ENCODE measurements around the gene MYL10. TPM values are rescaled to one million over a fixed set of nuclear protein-coding genes. Genes with fewer than 3 reads are reported as not detected.

The MYL10 gene
- total and polyA plus RNA-seq, 2 of the 8 experiments (the other 6 are each of a cell fraction or from before 2014, with no cell fraction given): 0.18 TPM; not detected in 1

DNA sequence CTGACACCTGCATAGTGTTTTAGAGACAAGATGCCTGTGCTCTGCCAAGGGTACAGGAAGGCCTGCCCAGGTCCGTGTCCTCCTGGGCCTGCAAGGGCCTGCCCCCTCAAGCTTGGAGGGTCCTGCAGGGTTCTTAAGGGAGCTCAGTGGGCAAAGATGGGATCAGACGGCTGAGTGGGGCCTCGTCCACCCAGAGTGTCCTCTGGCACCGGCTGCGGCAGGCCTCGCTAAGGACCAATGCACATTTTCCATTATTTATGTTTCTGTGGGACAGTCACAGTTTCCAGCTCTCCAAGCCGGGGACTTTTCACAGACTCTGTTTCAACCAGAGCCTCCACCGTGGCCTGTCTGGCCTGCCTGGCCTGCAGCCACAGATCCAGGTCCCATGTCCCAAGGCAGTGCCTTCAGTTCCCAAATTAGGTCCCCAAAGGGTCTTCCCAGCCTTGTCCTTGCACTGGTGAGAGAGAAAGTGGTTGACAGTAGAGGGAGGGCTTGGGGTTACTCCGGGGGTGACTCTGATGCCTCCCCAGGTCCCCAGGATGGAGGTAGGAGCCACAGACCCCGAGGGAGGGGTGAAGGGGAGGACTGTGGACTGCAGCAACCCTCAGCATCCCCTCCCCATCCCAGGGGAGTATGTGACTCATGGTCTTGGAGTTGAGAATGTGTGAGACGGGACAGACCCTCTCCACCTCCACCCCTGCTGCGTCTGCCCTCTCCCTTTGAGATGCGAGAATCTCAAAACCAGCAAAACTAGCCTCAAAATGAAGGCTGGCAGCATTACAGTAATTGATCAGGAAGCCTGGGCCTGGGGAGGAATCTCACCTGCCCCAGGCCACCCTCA, 14.8 kb downstream of the MYL10 start:
- H3K23me2 ChIP-seq (ENCODE audit: low read depth, low read length): no peaks in the 10 kb centered on the region
- H2BK120ac ChIP-seq (replicated peaks; ENCODE audit: low read depth, low read length): no peak overlapping the region
- ChIA-PET CTCF (ENCODE audit: partially characterized antibody) (interaction anchor here (0.6 to 6.3 kb wide), 13 partner anchors 10 to 798 kb away, joined by 3 to 50 read pairs (median 3); no protein-coding TSS in a partner anchor), POLR2A (ENCODE audit: partially characterized antibody) (interaction anchor here (1.6 kb wide), 1 partner anchor 12 kb away, joined by 6 read pairs; no protein-coding TSS in a partner anchor)
- no peaks in the 10 kb centered on the region for H3K27me3 ChIP-seq (replicated peaks in 1 of 4; ENCODE audit: control insufficient read depth in 3 of 4, extremely low read depth in 1 of 4, insufficient read depth in 3 of 4, low read length in 3 of 4)
- peaks cover 4 to 21% (median 14%) of the 10 kb centered on the region in 4 experiments; a peak in 6 of 7 replicates for H3K4me1 ChIP-seq (replicated peaks in 1 of 4; ENCODE audit: control insufficient read depth in 3 of 4, insufficient read depth in 4 of 4, low read length in 3 of 4)
- no peak overlapping the region for H4K5ac ChIP-seq (ENCODE audit: insufficient read length, low read depth, low read length)
- peak overlapping the region; percentile 72; the same call in 1 of the 2 replicates for H2BK12ac ChIP-seq (ENCODE audit: low read depth, low read length)
- 87% methylated on average over 13 of the region's 13 CpGs; no CpG with 5 or more reads in 1 of the 2 experiments for WGBS, 2 experiments (ENCODE audit: extremely low coverage in 1 of 2, insufficient coverage in 1 of 2, insufficient read length in 1 of 2, insufficient replicate concordance in 2 of 2, low coverage in 1 of 2, low lambda C conversion rate in 2 of 2, missing lambda C conversion rate in 1 of 2)
- H3K9me3 ChIP-seq (ENCODE audit: insufficient read depth in 2 of 2, low read depth in 1 of 2, low read length in 1 of 2): no peaks in the 10 kb centered on the region
- peak overlapping the region; percentile 68; the same call in 1 of the 2 replicates for H3K18ac ChIP-seq (ENCODE audit: extremely low read depth, low read length)
- peak overlapping the region; percentile 35 for H2BK5ac ChIP-seq (ENCODE audit: low read depth, low read length)
- peak overlapping the region; percentile 52 for H4K91ac ChIP-seq (replicated peaks; ENCODE audit: insufficient read length, low read length)
- no peak overlapping the region; a peak in 1 of 7 replicates for H3K9ac ChIP-seq (replicated peaks in 1 of 4; ENCODE audit: extremely low read depth in 1 of 4, low read depth in 3 of 4, low read length in 3 of 4)
- H3K36me3 ChIP-seq (ENCODE audit: control insufficient read depth in 2 of 4, insufficient read depth in 4 of 4, low read length in 3 of 4): no peaks in the 10 kb centered on the region
- no peaks in the 10 kb centered on the region for H3K79me2 ChIP-seq (ENCODE audit: control insufficient read depth in 1 of 2, insufficient read depth in 2 of 2, low read length in 2 of 2)
- no peak overlapping the region; the same call in 1 of the 2 replicates for H4K8ac ChIP-seq (ENCODE audit: extremely low read depth, insufficient read depth, low read length)
- no peak overlapping the region for H3K56ac ChIP-seq (replicated peaks; ENCODE audit: insufficient read length, low read depth, low read length)
- no peak overlapping the region for H3K4me3 ChIP-seq (ENCODE audit: extremely low read depth in 1 of 4, insufficient read depth in 2 of 4, low read depth in 3 of 4, low read length in 4 of 4)
- H2AK5ac ChIP-seq (ENCODE audit: low read depth, low read length): no peak overlapping the region
- TF ChIP-seq TEAD4 (IDR thresholded peaks at IDR 0.05; ENCODE audit: low read depth, low read length): peak; percentile 31; the same call in 1 of the 2 replicates
- TF ChIP-seq, protein P1, sequence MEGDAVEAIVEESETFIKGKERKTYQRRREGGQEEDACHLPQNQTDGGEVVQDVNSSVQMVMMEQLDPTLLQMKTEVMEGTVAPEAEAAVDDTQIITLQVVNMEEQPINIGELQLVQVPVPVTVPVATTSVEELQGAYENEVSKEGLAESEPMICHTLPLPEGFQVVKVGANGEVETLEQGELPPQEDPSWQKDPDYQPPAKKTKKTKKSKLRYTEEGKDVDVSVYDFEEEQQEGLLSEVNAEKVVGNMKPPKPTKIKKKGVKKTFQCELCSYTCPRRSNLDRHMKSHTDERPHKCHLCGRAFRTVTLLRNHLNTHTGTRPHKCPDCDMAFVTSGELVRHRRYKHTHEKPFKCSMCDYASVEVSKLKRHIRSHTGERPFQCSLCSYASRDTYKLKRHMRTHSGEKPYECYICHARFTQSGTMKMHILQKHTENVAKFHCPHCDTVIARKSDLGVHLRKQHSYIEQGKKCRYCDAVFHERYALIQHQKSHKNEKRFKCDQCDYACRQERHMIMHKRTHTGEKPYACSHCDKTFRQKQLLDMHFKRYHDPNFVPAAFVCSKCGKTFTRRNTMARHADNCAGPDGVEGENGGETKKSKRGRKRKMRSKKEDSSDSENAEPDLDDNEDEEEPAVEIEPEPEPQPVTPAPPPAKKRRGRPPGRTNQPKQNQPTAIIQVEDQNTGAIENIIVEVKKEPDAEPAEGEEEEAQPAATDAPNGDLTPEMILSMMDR (IDR thresholded peaks at IDR 0.05; ENCODE audit: control extremely low read depth in 1 of 3, insufficient read depth in 1 of 3, low read depth in 1 of 3, low read length in 3 of 3): no peak
- 0 out of 2 replicates have a peak overlapping the region, but pooled peaks have one; percentile 77 for H2BK20ac ChIP-seq (ENCODE audit: low read length)
- DNase-seq (ENCODE audit: low read depth in 1 of 2, low spot score in 2 of 2): no peak
- H3K4ac ChIP-seq (replicated peaks; ENCODE audit: insufficient read length, low read depth, low read length): peak overlapping the region; percentile 80
- H2BK15ac ChIP-seq (ENCODE audit: low read length): no peak overlapping the region
- H3K4me2 ChIP-seq (ENCODE audit: insufficient read depth in 1 of 2, low read depth in 2 of 2, low read length in 2 of 2): 0 out of 4 replicates have a peak overlapping the region, but pooled peaks have one; percentile 2 to 3
- no peak overlapping the region for H3K14ac ChIP-seq (ENCODE audit: insufficient read length)
- no peak overlapping the region for H3K23ac ChIP-seq (ENCODE audit: insufficient read length)
- H3K79me1 ChIP-seq (ENCODE audit: low read depth, low read length): no peaks in the 10 kb centered on the region
- FAIRE-seq: no peak
- H4K20me1 ChIP-seq (replicated peaks in 1 of 2; ENCODE audit: control insufficient read depth in 1 of 2, insufficient read depth in 2 of 2, low read length in 2 of 2): no peaks in the 10 kb centered on the region
- H2AFZ ChIP-seq (ENCODE audit: low read length): peak overlapping the region; percentile 35; the same call in 1 of the 2 replicates
- H3K27ac ChIP-seq (ENCODE audit: low read depth, low read length): no peak overlapping the region
